Bronchial epithelial cell (primary cell): ENCODE results near the gene ITM2C. TPM values are rescaled to one million over a fixed set of nuclear protein-coding genes. Genes with fewer than 3 reads are reported as not detected.

Source experiments
- DNase-seq: peaks from one replicate; pipeline ENCODE4 v3.0.0-alpha.2; 2010; ENCODE audit warnings: low read depth
- FAIRE-seq: peaks from 2 replicates; lab custom pipeline; 2011; peaks lifted over from hg19 to GRCh38; lab: Jason Lieb, UNC
- H3K27me3 ChIP-seq: 2 replicates; pipeline ENCODE4 v1.5.1; 2011; ENCODE audit warnings: low read length; ENCODE audit not compliant: control insufficient read depth, insufficient read depth
- H3K36me3 ChIP-seq: 2 replicates; pipeline ENCODE4 v1.5.1; 2011; ENCODE audit warnings: low read length; ENCODE audit not compliant: control insufficient read depth, insufficient read depth
- H3K4me3 ChIP-seq: 2 replicates; pipeline ENCODE4 v1.5.1; 2011; ENCODE audit warnings: mild to moderate bottlenecking, low read depth, low read length, control low read depth
- total RNA-seq: library from RNA; depleted of rRNA; stranded (reverse); fragments of >200 nt; gene quantifications from 2 replicates; pipeline ENCODE4 v1.2.1, GENCODE V29; 2014
- TF ChIP-seq, protein P1 (sequence below): IDR thresholded peaks from 2 replicates; pipeline ENCODE4 v1.5.1; 2011; ENCODE audit warnings: mild to moderate bottlenecking, moderate library complexity, low read length, control low read depth, inconsistent platforms; ENCODE audit not compliant: insufficient read depth, severe bottlenecking

Gene ITM2C
- total RNA-seq, 1 donor from 2014 or later = 20.3 TPM

DNA sequence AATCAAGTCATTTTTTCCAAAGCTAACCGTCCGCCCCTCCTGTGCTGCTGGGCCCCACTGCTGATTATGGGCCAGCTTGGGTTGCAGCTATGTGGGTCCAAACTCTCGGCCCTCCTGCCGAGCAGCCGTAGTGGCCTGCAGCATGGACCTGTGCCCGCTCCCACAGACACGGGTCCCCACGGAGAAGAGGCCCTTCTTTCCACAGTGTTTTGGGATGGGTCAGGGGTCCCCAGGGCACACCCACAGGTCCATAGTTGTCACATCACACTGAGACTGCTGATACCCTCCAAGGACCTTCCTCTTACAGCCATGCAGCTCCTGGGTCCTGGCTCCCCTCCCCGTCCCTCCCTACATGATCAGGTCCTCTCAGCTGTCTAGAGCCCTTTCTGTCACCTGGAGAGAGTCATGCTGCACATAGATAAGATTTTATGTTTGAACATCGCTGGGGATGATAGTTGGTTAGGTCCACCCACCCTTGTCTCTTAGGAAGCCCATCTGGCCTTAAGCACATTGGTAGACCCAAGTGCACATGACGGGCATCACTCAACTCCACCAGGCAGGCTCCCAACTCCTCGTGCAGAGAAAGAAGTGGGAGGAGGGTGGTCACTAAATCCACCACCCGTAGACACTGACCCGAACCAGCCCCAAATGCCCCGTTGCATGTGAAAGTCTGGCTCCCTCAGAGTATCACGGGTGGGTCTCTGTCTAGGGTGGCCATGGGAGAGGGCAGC lies 42.8 kb downstream of the ITM2C start:
- DNase-seq = no peak
- H3K27me3 ChIP-seq = no peaks in the 10 kb centered on the region
- no peak overlapping the region for H3K4me3 ChIP-seq
- no peak for FAIRE-seq
- TF ChIP-seq, protein P1, sequence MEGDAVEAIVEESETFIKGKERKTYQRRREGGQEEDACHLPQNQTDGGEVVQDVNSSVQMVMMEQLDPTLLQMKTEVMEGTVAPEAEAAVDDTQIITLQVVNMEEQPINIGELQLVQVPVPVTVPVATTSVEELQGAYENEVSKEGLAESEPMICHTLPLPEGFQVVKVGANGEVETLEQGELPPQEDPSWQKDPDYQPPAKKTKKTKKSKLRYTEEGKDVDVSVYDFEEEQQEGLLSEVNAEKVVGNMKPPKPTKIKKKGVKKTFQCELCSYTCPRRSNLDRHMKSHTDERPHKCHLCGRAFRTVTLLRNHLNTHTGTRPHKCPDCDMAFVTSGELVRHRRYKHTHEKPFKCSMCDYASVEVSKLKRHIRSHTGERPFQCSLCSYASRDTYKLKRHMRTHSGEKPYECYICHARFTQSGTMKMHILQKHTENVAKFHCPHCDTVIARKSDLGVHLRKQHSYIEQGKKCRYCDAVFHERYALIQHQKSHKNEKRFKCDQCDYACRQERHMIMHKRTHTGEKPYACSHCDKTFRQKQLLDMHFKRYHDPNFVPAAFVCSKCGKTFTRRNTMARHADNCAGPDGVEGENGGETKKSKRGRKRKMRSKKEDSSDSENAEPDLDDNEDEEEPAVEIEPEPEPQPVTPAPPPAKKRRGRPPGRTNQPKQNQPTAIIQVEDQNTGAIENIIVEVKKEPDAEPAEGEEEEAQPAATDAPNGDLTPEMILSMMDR = no peak
- H3K36me3 ChIP-seq = no peaks in the 10 kb centered on the region

- Histone ChIP-seq H3K36me3 (no peaks in the 10 kb centered on the region), H3K4me3 (no peak overlapping the region), H3K27me3 (no peaks in the 10 kb centered on the region)
- FAIRE-seq = no peak
- TF ChIP-seq, protein P1 = no peak
- DNase-seq = no peak
These were observed 43.4 kb downstream of the ITM2C start for GRCh38 chr2:230908092-230908594.

DNA sequence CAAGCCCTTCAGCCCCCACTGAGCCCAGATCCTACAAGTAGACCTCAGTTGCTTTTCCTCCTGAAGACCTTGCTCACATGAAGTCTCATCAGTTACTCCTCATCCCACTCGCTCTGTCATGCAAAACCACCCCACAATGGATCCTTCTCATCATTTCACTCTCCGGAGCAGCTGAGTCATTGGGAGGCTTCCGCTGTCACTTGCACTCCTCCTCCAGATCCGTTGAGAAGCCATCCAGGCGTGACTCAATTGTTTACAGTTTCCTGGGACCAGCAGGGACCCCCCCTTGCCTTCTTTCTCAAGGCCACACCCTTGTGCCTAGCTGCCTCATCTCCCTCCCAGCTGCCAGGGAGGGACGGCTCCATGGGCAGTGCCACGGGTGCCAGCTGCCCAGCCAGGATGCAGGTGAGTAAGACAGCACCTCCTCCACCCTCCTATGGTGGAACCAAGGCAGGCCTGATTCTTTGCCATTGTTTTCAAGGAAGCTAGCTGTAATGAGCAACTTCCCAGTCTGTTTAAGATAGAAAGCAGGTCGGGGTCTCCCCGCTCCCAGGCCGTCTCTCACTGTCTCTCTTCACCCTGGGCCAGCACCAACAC lies 44.0 kb downstream of the ITM2C start:
- no peak overlapping the region for H3K4me3 ChIP-seq
- TF ChIP-seq, protein P1 = no peak
- H3K27me3 ChIP-seq = no peaks in the 10 kb centered on the region
- peak; percentile 89 for DNase-seq
- H3K36me3 ChIP-seq = no peaks in the 10 kb centered on the region
- FAIRE-seq = peak; percentile 82

DNA sequence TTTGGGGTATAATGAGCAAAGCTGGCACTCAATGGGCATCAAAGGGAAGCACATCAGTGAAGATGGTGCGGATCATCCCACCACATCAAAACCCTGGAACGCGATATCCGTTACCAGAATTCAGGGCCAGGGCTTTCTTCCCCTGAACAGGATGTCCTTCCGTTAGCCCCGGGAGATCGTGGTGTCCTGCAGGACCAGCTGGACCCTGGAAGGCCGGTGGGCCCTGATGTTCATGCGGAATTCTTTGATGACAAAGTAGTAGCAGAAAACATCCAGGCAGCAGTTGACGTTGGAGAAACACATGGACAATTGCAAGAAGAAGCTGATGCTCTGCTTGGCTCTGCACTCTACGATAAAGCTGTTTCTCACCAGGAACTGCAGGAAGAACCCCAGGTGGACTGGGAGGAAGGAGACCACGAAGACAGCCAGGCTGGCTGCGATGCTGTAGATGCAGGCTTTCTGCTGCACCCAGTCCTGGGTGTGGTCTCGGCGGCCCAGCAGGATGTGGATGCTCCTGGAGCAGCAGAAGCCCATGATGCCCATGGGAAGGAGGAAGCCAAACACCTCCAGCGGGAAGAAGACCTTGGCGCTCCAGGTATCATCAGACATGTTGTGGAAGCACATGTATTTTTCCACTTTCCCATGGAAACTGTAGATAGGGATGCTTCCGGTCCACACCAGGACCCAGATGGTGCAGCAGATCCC lies 45.3 kb downstream of the ITM2C start:
- FAIRE-seq = no peak
- TF ChIP-seq, protein P1 = no peak
- DNase-seq = no peak
- Histone ChIP-seq H3K4me3 (no peak overlapping the region), H3K36me3 (no peaks in the 10 kb centered on the region), H3K27me3 (no peaks in the 10 kb centered on the region)

- Histone ChIP-seq H3K27me3 (no peaks in the 10 kb centered on the region), H3K4me3 (no peak overlapping the region), H3K36me3 (no peaks in the 10 kb centered on the region)
- peak; percentile 55 for FAIRE-seq
- TF ChIP-seq, protein P1 = no peak
- DNase-seq = no peak
These were observed 45.9 kb downstream of the ITM2C start for GRCh38 chr2:230910546-230911177.
